ENCODE data around the gene PAPPA.

DNA sequence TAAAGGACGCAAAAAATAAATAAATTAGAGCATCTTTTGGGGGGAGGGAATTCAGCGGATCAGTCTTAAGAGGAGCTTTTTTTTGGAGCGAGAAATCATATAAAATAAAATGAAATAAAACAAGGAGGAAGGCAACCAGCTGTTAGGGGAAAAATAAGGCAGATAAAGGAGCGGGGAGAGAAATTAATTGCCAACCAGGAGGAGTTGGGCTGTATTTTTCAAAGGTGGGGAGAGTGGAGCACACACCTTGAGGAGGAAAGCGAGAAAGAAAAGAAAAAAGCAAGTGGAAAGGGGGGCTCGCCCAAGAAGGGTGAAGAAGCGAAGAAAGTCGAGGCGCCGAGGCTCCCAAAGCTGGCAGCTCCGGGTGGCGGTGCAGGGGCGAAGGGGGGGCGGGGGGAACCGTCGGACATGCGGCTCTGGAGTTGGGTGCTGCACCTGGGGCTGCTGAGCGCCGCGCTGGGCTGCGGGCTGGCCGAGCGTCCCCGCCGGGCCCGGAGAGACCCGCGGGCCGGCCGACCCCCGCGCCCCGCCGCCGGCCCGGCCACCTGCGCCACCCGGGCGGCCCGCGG, at the start of gene PAPPA:
- TF ChIP-seq, protein P1, sequence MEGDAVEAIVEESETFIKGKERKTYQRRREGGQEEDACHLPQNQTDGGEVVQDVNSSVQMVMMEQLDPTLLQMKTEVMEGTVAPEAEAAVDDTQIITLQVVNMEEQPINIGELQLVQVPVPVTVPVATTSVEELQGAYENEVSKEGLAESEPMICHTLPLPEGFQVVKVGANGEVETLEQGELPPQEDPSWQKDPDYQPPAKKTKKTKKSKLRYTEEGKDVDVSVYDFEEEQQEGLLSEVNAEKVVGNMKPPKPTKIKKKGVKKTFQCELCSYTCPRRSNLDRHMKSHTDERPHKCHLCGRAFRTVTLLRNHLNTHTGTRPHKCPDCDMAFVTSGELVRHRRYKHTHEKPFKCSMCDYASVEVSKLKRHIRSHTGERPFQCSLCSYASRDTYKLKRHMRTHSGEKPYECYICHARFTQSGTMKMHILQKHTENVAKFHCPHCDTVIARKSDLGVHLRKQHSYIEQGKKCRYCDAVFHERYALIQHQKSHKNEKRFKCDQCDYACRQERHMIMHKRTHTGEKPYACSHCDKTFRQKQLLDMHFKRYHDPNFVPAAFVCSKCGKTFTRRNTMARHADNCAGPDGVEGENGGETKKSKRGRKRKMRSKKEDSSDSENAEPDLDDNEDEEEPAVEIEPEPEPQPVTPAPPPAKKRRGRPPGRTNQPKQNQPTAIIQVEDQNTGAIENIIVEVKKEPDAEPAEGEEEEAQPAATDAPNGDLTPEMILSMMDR (tag by site-specific recombination; IDR thresholded peaks at IDR 0.05): no peak
- TF ChIP-seq ZFP37 (tag by site-specific recombination; IDR thresholded peaks at IDR 0.05) (no peak), ZFP41 (tag by site-specific recombination; IDR thresholded peaks at IDR 0.05; ENCODE audit: borderline replicate concordance) (no peak), ZBTB1 (tag by site-specific recombination; IDR thresholded peaks at IDR 0.05) (no peak), ZNF202 (tag by site-specific recombination; IDR thresholded peaks at IDR 0.05; ENCODE audit: borderline replicate concordance) (no peak), EGR2 (tag by site-specific recombination; IDR thresholded peaks at IDR 0.05; ENCODE audit: low read depth) (no peak), ZNF521 (tag by site-specific recombination; IDR thresholded peaks at IDR 0.05) (no peak), ZXDB (tag by site-specific recombination; IDR thresholded peaks at IDR 0.05) (no peak), ZNF558 (tag by site-specific recombination; IDR thresholded peaks at IDR 0.05) (no peak)

Measured in HEK293 (cell line).